ENCODE results near the gene FAM3A.

The FAM3A gene

GRCh38 chrX:154481195-154481594 lies 34.8 kb downstream of the FAM3A start:
- no peak for TF ChIP-seq MYC (IDR thresholded peaks at IDR 0.05; ENCODE audit: low read depth, low read length)
- no peak for TF ChIP-seq MAX (IDR thresholded peaks at IDR 0.05; ENCODE audit: low read depth, low read length)
- no peak for TF ChIP-seq CTCF (IDR thresholded peaks at IDR 0.05; ENCODE audit: low read depth, low read length)
- no peak for TF ChIP-seq POLR2A (IDR thresholded peaks at IDR 0.05; ENCODE audit: extremely low read depth, insufficient read length)
- DNase-seq (ENCODE audit: low read depth): no peak
- no peak overlapping the region for H3K4me3 ChIP-seq (ENCODE audit: low read depth, low read length)

GRCh38 chrX:154478728-154479622 lies 37.1 kb downstream of the FAM3A start, which contains the start of gene LAGE3:
TSS of gene LAGE3 (minus strand) at chrX:154479281. CDS start at chrX:154478915, 366 bp downstream.
- TF ChIP-seq POLR2A (IDR thresholded peaks at IDR 0.05; ENCODE audit: extremely low read depth, insufficient read length) (peak; percentile 71), MYC (IDR thresholded peaks at IDR 0.05; ENCODE audit: low read depth, low read length) (peak; percentile 84), CTCF (IDR thresholded peaks at IDR 0.05; ENCODE audit: low read depth, low read length) (no peak), MAX (IDR thresholded peaks at IDR 0.05; ENCODE audit: low read depth, low read length) (peak; percentile 79)
- peak; percentile 91 for DNase-seq (ENCODE audit: low read depth)
- peak within 1 kb of the TSS; percentile 74 for H3K4me3 ChIP-seq (ENCODE audit: low read depth, low read length)

GRCh38 chrX:154477891-154478477 lies 38.0 kb downstream of the FAM3A start:
- peak overlapping the region; percentile 74 for H3K4me3 ChIP-seq (ENCODE audit: low read depth, low read length)
- DNase-seq (ENCODE audit: low read depth): no peak
- TF ChIP-seq POLR2A (IDR thresholded peaks at IDR 0.05; ENCODE audit: extremely low read depth, insufficient read length) (no peak), MAX (IDR thresholded peaks at IDR 0.05; ENCODE audit: low read depth, low read length) (no peak), CTCF (IDR thresholded peaks at IDR 0.05; ENCODE audit: low read depth, low read length) (no peak), MYC (IDR thresholded peaks at IDR 0.05; ENCODE audit: low read depth, low read length) (no peak)

GRCh38 chrX:154476821-154477220 lies 39.2 kb downstream of the FAM3A start:
- TF ChIP-seq CTCF (IDR thresholded peaks at IDR 0.05; ENCODE audit: low read depth, low read length) (no peak), MAX (IDR thresholded peaks at IDR 0.05; ENCODE audit: low read depth, low read length) (no peak), MYC (IDR thresholded peaks at IDR 0.05; ENCODE audit: low read depth, low read length) (no peak), POLR2A (IDR thresholded peaks at IDR 0.05; ENCODE audit: extremely low read depth, insufficient read length) (no peak)
- no peak overlapping the region for H3K4me3 ChIP-seq (ENCODE audit: low read depth, low read length)
- DNase-seq (ENCODE audit: low read depth): no peak

GRCh38 chrX:154473683-154474082 lies 42.3 kb downstream of the FAM3A start:
- no peak overlapping the region for H3K4me3 ChIP-seq (ENCODE audit: low read depth, low read length)
- TF ChIP-seq MYC (IDR thresholded peaks at IDR 0.05; ENCODE audit: low read depth, low read length) (no peak), POLR2A (IDR thresholded peaks at IDR 0.05; ENCODE audit: extremely low read depth, insufficient read length) (no peak), CTCF (IDR thresholded peaks at IDR 0.05; ENCODE audit: low read depth, low read length) (no peak), MAX (IDR thresholded peaks at IDR 0.05; ENCODE audit: low read depth, low read length) (no peak)
- no peak for DNase-seq (ENCODE audit: low read depth)
